ENCODE measurements around the gene DCLK1. TPM values are rescaled to one million over a fixed set of nuclear protein-coding genes. Genes with fewer than 3 reads are reported as not detected.

DCLK1 gene
- total RNA-seq, 1 experiment from 2014 or later = 3.1 TPM

DNA sequence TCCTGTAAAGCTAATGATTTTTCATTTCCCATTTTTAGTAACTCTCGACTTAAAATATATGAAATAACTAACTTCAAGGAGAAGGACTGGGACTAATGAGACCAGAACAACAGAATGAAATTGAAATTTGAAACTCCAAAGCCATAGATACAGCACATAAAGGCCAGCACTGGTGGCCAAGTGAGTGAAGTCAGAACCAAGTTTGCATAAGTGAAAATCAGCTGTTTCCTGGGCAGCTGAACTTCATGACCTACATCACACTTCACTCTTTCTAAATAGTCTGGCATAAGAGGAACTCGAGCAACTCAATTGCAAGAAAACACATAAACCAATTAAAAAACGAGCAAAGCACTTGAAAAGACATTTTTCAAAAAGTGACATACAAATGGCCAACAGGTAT is 84.5 kb downstream of the DCLK1 start:
- DNase-seq (ENCODE audit: low read depth) = no peak

DNA sequence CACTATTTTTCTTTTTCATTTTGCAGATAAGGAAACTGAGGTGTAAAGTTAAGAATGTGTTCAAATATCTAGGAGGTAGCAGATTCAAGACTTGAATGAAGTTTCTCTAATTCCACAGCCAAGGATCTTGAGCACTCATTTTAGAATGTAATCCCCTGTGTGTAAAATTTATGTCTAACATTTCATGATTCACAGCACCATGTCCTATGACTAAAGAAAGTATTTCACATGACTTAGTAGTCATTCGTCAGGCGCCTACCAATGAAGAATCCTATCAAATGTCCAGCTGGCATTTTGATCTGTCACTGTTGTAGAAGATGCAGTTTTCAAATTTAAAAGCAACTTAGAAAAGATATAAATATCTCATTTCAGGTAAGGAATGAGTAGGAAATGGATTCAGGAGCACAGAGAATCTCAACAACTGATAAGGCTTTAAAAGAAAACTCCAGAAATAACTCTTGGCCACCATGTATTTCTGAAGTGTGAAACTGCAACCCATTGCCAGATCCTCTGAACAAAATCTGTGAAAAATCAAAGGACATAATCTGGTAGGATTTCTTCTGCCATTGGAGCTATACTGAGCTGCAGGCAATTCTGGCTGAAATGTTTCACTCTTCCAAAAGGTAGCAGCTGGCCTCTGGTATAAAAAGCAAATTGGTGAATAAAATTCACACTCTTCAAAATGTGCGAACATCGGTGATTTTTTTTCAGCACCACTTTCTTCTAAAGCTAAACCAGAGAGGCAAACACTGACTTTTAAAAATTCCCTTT is 92.2 kb downstream of the DCLK1 start:
- peak; percentile 77 for DNase-seq (ENCODE audit: low read depth)

DNA sequence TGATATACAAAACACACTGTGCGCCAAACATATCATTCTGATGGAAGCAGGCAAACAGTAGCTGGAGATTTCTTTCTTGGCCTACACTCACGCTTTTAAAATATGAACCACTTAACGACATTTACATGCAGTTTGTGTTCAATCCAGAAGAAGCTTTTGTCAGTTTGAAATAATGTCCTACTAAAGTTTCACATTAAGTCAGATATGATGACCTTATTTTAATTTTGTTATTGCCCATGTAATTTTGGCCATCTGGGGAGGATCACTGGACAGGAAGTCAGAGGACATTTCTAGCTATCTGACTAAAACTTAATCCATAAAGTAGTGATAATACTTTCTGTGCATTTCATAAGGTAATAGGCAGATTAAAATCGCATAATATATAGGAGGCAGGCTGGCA is 98.1 kb downstream of the DCLK1 start:
- no peak for DNase-seq (ENCODE audit: low read depth)

DNA sequence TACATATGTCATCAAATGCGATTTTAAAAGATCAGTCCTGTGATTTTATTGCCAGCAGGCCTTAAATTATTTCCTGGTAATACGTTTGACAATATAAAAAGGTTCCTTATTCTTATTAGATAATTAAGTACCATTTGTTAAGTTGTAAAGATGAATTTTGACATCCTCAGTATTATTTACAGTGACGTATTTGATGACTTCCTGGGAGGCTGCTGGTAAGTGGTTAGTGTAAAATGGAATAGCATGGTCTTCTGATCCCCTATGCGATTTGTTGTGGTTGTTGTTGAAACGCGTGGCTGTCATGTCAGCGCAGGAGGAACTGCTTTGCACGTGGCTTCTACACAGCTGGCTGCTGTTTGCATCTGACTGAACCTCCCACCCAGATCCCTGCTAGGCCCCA is 99.7 kb downstream of the DCLK1 start:
- DNase-seq (ENCODE audit: low read depth) = no peak

DNA sequence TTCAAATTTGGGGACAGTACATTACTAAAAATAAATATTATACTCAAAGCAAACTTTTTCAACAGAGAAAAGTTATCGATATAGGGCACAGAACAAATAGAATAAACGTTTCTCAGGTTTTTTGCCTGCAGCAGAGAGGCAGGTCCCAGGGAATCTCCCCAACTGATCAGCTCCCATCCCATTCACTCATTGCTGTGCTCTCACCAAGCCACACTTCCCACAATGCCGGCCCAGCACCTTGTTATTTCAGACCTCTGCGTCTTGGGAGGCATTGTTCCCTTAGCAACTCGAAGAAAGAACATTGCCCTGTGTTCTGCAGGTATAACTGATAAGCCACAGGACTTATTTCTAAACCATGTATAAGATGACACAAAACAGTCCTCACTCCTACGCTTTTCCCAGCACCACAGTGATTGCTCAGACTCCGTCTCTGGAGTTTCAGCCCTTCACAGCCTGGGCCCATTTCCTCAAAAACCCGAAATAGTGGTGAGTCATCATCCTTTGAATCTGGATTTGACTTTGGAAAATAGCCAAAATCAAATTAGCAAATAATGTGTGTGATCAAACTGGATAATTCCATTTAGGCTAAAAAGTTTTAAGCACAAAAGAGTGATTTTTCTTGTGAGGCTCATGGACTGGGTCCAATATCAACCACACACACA is 100.4 kb downstream of the DCLK1 start:
- DNase-seq (ENCODE audit: low read depth) = peak; percentile 28

DNA sequence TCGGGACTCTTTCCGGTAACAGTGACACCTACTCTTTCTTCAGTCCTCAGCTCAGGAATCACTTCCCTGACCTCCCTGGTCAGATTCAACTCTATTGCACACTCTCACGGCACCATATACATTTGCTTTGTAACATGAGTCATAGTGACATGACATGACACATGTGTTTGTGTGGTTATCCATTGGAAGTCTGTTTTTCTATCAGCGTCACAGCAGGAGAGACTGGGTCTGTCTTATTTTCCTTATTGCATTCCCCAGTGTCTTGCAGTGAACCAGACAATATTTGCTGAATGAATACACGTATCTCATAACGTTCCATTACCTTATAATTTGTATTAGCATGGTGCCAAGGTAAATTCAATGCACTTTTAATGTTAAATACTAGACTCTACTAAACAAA is 102.0 kb downstream of the DCLK1 start:
- DNase-seq (ENCODE audit: low read depth) = peak; percentile 51

DNA sequence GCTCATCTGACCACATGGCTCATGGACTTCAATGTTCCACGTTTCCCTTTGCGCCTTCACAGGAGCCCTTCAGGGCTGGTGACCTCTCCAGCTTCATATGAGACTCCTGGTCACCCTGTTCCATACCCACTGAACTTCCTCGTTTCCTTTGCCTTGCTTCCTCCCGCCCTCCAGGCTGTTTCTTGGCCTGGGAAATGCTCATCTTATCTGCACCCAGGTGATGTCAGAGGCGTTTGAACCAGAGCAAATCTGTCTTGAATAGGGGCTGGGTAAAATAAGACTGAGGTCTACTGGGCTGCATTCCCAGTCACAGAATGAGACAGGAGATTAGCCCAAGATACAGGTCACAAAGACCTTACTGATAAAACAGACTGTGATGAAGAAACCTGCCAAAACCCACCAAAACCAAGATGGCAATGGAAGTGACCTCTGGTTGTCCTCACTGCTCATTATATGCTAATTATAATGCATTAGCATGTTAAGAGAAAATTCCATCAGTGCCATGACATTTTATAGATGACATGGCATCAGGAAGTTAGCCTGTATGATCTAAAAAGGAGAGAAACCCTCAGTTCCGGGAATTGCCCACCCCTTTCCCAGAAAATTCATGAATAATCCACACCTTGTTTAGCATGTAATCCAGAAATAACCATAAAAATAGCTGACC is 102.7 kb downstream of the DCLK1 start:
- no peak for DNase-seq (ENCODE audit: low read depth)

DNA sequence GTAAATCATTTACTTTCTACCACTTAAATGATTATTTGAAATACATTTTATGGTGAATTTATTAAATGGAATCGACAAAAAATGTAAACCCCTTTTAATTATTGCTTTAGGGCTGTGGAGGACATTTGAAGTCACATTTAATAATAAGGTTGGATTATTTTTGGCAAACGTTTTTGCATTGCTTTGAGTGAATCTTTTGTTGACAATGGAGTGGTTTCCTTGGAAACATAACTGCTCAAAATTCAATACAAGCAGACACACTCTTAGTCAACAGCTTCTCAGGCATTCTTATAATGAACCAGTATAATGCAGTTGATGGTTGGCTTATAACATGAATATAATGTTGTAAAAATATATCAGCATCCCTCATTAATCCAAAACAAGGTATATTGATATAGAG is 104.7 kb downstream of the DCLK1 start:
- DNase-seq (ENCODE audit: low read depth) = no peak

DNA sequence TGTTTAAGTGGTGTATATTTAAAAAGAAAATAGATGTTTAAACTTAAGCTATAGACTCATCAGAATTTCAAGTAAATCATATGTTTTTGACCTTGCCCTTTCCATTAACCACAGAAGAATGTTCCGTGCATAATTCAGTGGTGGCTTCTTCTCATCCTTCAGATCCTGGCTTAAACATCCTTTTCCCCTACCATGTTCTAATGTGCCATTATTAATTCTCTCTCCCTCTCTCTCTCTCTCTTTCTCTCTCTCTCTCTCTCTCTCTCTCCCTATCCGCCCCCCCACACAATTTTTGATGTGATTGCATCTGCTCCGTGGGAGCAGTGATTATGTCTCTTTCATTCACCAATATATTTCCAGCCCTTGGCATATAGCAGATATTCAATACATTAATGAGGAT is 116.4 kb downstream of the DCLK1 start:
- DNase-seq (ENCODE audit: low read depth) = no peak

DNA sequence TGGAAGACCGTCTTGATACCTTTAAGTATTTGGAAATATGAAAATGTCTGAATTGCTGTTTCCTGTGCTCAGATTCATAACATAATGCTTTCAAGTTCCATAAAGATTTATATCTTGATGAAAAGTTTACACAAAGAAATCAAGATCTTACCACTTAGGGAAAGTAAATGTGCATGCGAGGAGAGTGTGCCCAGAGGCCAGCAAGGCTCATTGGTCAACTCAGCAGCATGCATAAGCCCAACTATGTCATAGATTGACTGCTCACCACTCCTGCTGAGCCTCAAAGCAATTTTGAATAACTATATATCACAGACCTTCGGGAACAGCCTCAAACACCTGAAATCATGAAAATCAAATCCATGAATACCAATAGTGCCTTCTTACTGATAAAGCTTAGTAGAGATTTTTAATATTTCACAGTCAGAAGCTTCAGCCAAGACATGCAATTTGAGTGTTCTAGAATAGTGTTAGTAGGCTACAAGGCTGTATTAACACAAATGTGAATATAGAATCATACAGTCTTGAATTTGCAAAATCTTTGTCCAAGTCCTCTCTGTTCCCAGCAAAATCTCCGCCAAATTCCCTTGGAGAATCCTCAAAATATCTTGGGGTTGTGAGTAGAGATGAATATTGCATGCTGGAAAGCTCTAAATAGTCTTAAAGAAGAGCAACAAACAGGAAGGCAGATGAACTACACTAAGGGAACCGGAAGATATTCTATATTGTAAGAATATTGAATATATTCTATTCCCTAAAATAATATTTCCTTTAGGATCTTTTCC is 124.1 kb downstream of the DCLK1 start:
- DNase-seq (ENCODE audit: low read depth) = no peak

DNA sequence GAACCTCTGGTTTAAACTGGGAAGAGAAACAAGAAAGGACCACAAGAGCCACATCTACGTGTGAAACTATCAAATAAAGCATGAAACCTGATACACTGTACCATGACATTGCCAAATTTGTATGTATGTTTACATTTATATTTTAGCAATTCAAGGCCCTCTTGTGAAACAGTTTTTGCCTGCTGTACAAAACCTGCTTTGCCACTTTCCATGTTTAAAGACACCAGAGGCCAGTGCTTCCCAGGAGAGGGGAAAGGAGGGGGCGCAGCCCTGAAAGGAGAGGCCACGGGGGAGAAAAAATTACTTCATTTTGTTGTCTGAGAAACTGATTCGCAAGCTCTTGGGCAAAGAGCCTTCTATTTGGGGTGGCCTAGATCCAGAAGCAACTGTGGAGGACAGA is 124.8 kb downstream of the DCLK1 start:
- no peak for DNase-seq (ENCODE audit: low read depth)

DNA sequence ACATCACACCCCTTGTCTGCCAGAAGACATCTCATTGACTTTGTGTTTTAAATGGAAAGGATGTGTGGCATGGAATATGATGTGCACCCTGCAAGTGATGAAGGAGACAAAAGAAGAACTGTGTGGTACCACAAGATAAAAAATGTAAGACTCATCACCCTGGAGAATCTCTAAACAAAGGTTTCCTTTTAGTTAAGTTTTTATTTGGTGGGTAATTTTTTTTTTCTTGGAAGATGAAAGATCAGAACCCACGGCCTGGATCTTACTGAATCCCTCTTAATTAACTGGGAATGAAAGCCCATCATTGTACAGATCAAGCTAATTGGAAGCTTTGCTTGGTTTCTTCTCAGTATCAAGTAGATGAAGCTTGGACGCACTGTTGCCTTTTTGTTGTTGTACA is 129.6 kb downstream of the DCLK1 start:
- no peak for DNase-seq (ENCODE audit: low read depth)

DNA sequence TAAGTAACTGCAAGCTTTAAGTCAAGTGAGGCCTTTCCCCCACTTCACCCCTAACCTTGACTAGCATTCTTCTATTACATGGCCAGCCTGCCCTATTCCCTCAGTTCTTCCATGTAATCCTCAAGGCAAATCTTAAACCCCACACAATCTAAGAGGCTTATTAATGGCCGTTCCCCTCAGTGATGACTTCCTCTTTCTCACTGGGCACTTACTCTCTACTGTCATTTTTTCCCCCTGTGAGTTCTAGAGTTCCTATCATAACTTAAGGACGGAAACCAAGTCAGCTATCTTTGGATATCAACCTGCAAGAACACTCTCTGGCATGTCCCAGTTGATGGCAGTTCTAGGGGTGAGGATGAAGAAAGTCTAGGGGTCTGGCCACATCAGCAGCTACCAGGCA is 131.2 kb downstream of the DCLK1 start:
- DNase-seq (ENCODE audit: low read depth) = no peak

DNA sequence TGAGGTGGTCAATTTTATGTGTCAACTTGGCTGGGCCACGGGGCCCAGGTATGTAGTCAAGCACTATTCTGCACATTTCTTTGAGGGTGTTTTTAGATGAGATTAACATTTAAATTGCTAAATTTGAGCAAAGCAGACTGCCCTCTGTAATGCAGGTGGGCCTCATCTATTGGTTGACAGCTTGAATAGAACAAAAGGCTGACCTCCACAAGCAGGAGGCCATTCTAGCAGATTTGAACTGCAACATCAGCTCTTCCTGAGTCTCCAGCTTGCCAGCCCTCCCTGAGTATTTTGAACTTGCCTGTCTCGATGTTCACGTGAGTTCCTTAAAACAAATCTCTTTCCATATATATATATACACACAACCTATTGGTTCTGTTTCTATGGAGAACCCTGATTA is 134.8 kb downstream of the DCLK1 start:
- no peak for DNase-seq (ENCODE audit: low read depth)

DNA sequence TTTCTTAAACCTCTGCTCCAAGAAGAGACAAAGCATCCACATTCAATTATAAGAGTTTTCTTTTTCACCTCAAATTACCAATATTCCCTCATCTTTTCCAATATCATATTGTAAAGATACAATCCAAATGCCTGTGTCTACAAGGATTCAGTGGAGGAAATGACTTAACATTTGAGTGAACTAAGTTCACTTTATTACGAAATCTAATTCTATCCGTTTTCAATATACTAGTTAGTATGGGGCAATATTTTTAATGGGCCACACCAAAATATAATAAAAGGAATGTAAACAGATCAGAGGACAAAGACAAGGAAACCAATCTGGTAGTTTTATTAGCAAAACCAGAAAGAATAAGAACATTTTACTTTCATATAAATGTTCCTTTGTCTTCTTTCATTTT is 136.0 kb downstream of the DCLK1 start:
- no peak for DNase-seq (ENCODE audit: low read depth)

DNA sequence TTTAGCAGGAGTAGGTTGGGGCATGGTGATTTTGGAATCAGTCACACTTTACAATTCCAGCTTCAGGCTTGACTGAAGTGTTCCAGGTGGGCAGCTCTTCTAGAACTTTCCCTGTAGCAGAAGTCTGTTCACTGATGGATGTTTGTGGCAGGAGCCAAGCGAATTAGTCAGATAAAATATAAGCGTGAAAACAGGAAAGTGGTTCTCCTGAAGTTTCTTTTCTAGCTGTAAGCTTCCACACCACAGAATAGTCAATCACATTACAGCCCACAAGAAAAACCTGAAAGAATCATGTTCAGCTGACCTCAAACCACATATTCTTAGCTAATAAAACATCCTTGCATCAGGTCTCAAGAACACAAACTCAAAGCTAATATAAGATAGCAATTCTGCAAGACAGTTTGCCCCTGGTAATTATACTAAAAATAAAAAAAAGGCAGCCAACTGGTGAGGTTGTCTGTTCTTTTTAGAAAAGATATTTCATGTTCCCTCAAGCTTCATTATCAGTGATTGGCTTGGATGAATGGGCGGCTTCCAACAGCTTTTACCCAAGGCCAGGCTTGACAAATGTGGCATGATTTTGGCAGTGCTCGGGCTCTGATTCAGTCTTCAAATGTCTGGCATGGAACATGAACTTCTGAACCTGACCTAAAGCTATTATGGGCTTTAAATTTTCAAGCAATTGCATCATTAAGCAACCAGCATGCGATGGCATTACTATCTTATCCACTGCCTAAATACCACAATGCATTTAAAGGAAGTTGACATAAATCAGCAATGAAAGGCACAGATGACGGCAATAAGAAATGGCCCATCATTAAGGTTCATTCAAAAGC is 136.8 kb downstream of the DCLK1 start:
- peak; percentile 93 for DNase-seq (ENCODE audit: low read depth)

DNA sequence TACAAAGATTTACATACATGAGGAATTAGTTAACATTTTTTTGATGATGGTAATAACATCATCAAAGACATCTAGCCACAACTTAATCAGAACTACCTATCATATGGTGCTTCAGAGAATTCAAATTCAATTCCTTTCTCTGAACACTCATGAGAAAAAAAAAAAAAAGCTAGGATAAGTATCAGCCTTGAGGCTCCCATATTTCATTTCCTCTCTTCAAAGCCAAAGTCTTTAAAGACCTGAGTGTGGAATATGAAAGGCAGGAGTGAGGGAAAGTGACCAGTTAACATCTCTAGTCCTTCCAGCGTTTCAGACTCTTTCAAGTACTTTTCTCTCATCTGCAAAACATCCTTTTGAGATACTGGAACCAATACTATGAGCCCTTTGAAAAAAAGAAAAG is 137.5 kb downstream of the DCLK1 start:
- no peak for DNase-seq (ENCODE audit: low read depth)

DNA sequence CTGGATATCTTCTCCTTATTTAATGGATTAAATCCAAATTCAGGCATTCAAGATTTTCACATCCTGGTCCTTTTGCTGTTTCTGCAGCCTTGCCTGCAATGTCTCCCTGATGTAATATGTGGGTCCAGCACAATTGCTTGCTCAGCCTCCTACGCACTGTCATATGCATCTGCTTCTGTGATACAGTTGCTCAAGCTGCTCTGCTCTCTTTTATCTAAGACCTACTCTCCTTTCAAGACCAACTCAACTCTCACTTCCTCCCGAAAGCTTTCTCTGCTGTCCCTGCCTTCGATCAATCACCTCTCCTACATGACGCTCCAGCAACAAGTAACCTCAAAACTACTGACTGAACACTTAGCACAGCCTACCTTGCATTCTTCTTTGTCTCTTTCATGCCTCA is 138.2 kb downstream of the DCLK1 start:
- no peak for DNase-seq (ENCODE audit: low read depth)

DNA sequence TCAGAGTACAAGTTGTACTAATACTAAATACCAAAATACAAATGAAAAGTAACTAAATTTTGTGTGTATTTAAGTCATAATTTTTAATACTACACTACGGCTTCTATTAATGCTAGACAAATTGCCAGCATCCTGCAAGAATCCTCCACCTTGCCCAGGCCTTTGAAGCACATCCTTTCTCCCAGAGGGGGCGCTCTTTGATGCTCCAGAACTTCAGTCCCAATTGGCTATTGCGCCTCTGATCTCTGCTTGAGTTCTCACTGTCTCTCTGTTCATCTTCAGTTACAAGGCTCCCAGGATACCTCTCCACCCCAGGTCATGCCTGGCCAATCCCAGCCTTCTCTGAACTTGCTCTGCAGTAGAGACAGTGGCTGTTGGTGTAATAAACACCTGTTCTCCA is 141.0 kb downstream of the DCLK1 start:
- no peak for DNase-seq (ENCODE audit: low read depth)

DNA sequence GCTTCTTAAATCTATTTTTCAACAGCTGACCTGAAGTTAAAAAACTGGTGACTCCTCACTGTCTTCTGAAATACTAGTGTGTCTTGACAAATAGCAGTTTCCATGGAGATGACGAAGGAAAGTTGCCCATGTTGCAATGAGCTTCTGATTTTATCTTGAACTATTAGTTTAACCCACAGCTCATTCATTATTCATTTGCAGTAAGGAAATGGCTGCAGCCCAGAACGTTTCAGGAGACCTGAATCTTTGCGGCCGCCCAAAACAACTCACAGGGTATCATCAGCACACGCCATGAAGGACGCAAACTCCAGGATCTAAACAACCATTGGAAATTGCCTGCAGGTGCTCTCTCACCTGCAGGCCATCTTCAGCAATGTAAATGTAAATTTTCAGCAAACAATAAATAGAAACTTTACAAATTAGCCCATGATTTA is 142.5 kb downstream of the DCLK1 start:
- DNase-seq (ENCODE audit: low read depth) = no peak
